Measurements from ENCODE around the gene CLBA1. TPM values are rescaled to one million over a fixed set of nuclear protein-coding genes. Genes with fewer than 3 reads are reported as not detected.

Gene CLBA1
- total and polyA plus RNA-seq, 9 of the 15 experiments (the other 6 are each of a cell fraction or from before 2014, with no cell fraction given), result 0.04 to 3.9 (median 2.6) TPM

- no peaks in the 10 kb centered on the region for H3K9me3 ChIP-seq (replicated peaks; ENCODE audit: control insufficient read depth, insufficient read depth, low read depth, low read length)
- WGBS (ENCODE audit: insufficient coverage, low coverage, missing lambda C conversion rate), result 69% methylated on average over 9 of the region's 32 CpGs
- peaks cover 7 to 64% of the 10 kb centered on the region in 2 experiments; a peak in 4 of 5 replicates for H3K4me1 ChIP-seq (replicated peaks in 1 of 2; ENCODE audit: control insufficient read depth in 2 of 2, insufficient read depth in 2 of 2, low read length in 2 of 2)
- H3K36me3 ChIP-seq (ENCODE audit: control insufficient read depth, insufficient read depth, low read length), result no peaks in the 10 kb centered on the region
- POLR2A ChIA-PET, result no interaction called here
- H3K4me2 ChIP-seq (ENCODE audit: insufficient read depth, low read length), result peak overlapping the region; percentile 62
- H3K9me1 ChIP-seq (ENCODE audit: control insufficient read depth, insufficient read depth, low read length), result no peaks in the 10 kb centered on the region
- peak; percentile 8; the same call in 2 of the 3 replicates for ATAC-seq
- H3K79me2 ChIP-seq (ENCODE audit: control insufficient read depth, insufficient read depth, low read length), result no peaks in the 10 kb centered on the region
- intact Hi-C loops (cut with micrococcal nuclease) (loop anchor here (5.0 kb wide), 1 partner anchor 38 kb away; no protein-coding TSS in a partner anchor), in situ Hi-C loops (cut with MboI) (no loop called here)
- no peaks in the 10 kb centered on the region for H3K27me3 ChIP-seq (ENCODE audit: control insufficient read depth in 2 of 2, insufficient read depth in 2 of 2, low read length in 2 of 2)
- no peak overlapping the region for H3K27ac ChIP-seq (ENCODE audit: extremely low read depth, low read depth, low read length)
- 0 out of 2 replicates have a peak, but pooled peaks cover 11% of the 10 kb centered on the region for H4K20me1 ChIP-seq (replicated peaks; ENCODE audit: control insufficient read depth, insufficient read depth, low read length)
- peak overlapping the region; percentile 80 for H2AFZ ChIP-seq (ENCODE audit: low read depth, low read length)
- 0 out of 2 replicates have a peak, but pooled peaks have one; percentile 53 for TF ChIP-seq KDM2B (CRISPR knock-in tag; IDR thresholded peaks at IDR 0.05)
- no peak for TF ChIP-seq ZBTB5 (IDR thresholded peaks at IDR 0.05)
- CTCF ChIA-PET (ENCODE audit: low intra/inter-chr PET ratio), result interaction anchor here (1.0 kb wide), 1 partner anchor 63 kb away, joined by 3 read pairs; no protein-coding TSS in a partner anchor
- H3K4me3 ChIP-seq, result peak overlapping the region; percentile 38
- no peak for DNase-seq (ENCODE audit: extremely low read depth in 1 of 4, low spot score in 3 of 4)
- no peak for FAIRE-seq
- H3K9ac ChIP-seq (ENCODE audit: insufficient read depth in 1 of 2, low read depth in 2 of 2, low read length in 2 of 2), result peak overlapping the region in 1 of 2 experiments; percentile 82; a peak in 2 of 4 replicates
- no TSS peak for BruUV-seq (replicated peaks)
These were observed 6.6 kb upstream of the CLBA1 start for GRCh38 chr14:104978746-104979691.

Measured in K562 (cell line).